ENCODE data around the gene ARAP3. TPM values are rescaled to one million over a fixed set of nuclear protein-coding genes. Genes with fewer than 3 reads are reported as not detected.

ARAP3 gene
- total and polyA plus RNA-seq, 12 donors, result 10.8 to 27.3 (median 13.6) TPM

DNA sequence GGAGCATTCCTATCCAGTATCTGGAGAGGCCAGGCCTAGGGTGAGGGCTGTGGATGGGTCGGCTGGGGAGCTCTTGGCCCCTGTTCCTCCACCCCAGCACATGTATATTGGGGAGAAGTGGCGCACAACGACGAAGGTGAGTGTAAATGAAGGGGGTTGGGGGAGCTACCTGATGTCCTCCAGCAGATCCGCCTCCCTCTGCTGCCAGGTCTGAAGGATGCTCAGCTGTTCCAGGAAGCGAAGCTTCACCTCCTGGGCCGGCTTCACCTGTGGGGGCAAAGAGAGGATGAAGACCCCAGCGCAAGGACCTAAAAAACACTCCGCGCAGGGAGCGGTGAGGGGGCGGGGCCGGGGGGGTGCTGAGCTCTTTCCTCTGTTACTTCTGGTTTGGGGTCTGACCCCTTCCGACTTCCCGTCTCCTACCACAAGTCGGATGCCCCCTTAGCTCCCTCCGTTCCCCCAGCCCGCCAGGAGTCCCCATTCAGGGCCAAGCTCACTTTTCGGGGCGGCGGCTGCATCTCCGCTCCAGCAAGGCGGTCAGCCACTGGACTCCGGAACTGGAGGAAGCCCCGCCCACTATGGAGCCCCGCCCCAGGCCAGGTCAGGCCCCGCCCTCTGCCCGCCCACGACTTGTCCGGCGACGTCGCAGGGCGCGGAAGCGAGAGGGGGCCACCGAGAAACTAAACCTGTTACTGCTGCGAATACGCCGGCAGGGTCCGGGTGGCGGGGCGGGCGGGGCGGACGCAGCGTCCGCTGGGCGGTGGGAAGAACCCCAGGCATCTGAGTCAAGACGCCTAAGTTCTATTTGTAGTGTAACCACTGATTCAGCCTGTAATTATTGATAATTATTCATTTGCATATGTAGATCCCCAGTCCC, 30.9 kb downstream of the ARAP3 start, which contains the start of gene FCHSD1:
FCHSD1 (minus strand) TSS at position 568 of the 877 bp plus-strand sequence; CDS start at position 518, 50 bp downstream.
- Histone ChIP-seq H3K27me3 (no peaks in the 10 kb centered on the region), H3K27ac (peak within 1 kb of the TSS in 7 of 10 donors; percentile 26 to 87 (median 44)), H3K4me1 (peaks cover 0 to 17% (median 3%) of the 10 kb centered on the region in 9 donors), H3K9me3 (no peaks in the 10 kb centered on the region), H3K36me3 (peaks cover 0 to 47% (median 0%) of the 10 kb centered on the region in 9 donors), H3K4me3 (peak within 1 kb of the TSS; percentile 35 to 70 (median 58))
- 6 to 8% methylated on average over 49 to 50 of the region's 50 CpGs for WGBS, 2 donors
- peak; percentile 88 to 97 (median 95) for ATAC-seq
- TF ChIP-seq, protein P1, sequence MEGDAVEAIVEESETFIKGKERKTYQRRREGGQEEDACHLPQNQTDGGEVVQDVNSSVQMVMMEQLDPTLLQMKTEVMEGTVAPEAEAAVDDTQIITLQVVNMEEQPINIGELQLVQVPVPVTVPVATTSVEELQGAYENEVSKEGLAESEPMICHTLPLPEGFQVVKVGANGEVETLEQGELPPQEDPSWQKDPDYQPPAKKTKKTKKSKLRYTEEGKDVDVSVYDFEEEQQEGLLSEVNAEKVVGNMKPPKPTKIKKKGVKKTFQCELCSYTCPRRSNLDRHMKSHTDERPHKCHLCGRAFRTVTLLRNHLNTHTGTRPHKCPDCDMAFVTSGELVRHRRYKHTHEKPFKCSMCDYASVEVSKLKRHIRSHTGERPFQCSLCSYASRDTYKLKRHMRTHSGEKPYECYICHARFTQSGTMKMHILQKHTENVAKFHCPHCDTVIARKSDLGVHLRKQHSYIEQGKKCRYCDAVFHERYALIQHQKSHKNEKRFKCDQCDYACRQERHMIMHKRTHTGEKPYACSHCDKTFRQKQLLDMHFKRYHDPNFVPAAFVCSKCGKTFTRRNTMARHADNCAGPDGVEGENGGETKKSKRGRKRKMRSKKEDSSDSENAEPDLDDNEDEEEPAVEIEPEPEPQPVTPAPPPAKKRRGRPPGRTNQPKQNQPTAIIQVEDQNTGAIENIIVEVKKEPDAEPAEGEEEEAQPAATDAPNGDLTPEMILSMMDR (IDR thresholded peaks at IDR 0.05), result peak in 4 of 9 donors; percentile 9 to 51 (median 34)
- intact Hi-C loops (cut with DNase I), result no loop called here
- DNase-seq, result peak; percentile 88 to 92

DNA sequence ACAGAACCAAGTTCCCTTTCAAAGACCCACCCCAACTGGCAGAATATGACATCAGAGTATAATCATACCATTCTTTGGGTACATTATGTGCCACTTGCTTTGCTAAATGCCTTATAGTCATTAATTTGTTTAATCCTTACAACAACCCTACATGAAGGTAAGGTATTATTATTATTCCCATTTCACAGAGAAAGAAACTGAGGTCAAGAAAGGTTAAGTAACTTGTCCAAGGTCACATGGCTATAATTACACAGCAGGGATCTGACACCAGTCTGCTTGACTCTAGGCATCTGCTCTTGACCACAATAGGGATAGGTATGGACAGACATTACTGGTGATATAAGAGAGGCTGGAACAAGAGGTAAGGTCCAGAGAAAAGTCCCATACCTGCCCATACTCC, 32.1 kb downstream of the ARAP3 start:
- Histone ChIP-seq H3K36me3 (peaks cover 0 to 51% (median 5%) of the 10 kb centered on the region in 9 donors), H3K4me1 (peaks cover 0 to 17% (median 3%) of the 10 kb centered on the region in 9 donors), H3K9me3 (no peaks in the 10 kb centered on the region), H3K27ac (no peak overlapping the region), H3K4me3 (no peak overlapping the region), H3K27me3 (no peaks in the 10 kb centered on the region)
- TF ChIP-seq, protein P1 (IDR thresholded peaks at IDR 0.05), result no peak
- intact Hi-C loops (cut with DNase I), result no loop called here
- DNase-seq (no peak), ATAC-seq (no peak)

DNA sequence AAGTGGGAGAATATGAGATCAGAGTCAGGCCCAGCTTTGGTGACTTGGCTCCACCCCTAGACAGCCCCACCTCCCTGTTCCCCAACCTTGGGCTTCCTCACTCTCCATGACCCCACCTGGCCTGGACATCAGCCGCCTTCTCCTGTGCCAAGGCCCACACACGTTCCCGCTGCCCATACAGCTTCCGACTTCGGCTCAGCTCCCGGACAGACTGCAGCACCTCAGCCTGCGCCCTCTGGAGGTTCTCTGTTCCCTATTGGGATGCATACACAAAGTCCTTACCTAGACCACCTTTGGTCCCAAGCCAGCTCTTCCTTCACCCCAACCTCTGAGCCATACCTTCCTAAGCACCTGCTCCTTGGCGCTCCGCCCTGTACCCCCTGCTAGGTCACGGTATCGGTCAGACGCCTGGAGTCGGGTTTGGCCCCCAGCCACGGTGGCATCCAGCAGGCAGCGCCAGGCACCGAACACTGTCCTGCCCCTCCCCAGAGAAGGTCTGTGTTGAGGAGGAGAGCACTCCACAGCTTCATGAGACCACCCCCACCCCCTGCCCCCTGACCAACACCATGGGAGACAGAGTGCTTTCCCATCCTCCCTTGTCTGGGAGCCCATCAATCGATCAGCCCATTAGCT, 32.9 kb downstream of the ARAP3 start:
- no peaks in the 10 kb centered on the region for H3K27me3 ChIP-seq
- H3K36me3 ChIP-seq, result peaks cover 0 to 53% (median 5%) of the 10 kb centered on the region in 9 donors
- no peak overlapping the region for H3K4me3 ChIP-seq
- H3K9me3 ChIP-seq, result no peaks in the 10 kb centered on the region
- peaks cover 0 to 17% (median 3%) of the 10 kb centered on the region in 9 donors for H3K4me1 ChIP-seq
- TF ChIP-seq, protein P1 (IDR thresholded peaks at IDR 0.05), result no peak
- DNase-seq (no peak), ATAC-seq (no peak)
- H3K27ac ChIP-seq, result no peak overlapping the region
- intact Hi-C loops (cut with DNase I), result no loop called here
- 95% methylated on average over 17 of the region's 17 CpGs for WGBS, 2 donors

DNA sequence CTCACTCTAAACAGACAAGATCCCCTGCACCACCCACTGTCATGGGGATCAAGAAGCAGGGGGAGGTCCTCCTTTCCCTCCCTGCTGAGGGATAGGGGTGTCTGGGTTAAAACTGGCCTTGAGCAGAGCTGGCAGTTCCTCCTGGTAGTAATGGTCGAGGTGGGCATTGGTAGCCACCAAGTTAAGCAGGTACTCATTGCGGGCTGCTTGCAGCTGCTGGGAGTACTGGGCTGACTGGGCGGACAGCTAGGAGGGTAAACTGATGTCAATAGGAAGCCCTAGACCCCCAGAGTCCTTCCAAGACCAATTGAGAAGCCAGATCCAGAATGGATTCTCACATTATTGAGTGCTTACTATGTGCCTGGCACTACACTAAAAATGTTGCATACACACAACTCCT, 34.2 kb downstream of the ARAP3 start:
- peaks cover 0 to 52% (median 5%) of the 10 kb centered on the region in 9 donors for H3K36me3 ChIP-seq
- intact Hi-C loops (cut with DNase I), result no loop called here
- no peak for DNase-seq

More for the DNA sequence above, 34.2 kb downstream of the ARAP3 start:
- Histone ChIP-seq H3K4me1 (peaks cover 0 to 17% (median 3%) of the 10 kb centered on the region in 9 donors), H3K27ac (no peak overlapping the region), H3K9me3 (no peaks in the 10 kb centered on the region), H3K4me3 (no peak overlapping the region), H3K27me3 (no peaks in the 10 kb centered on the region)
- ATAC-seq, result no peak
- TF ChIP-seq, protein P1 (IDR thresholded peaks at IDR 0.05), result no peak
- 90 to 94% methylated on average over 3 of the region's 3 CpGs for WGBS, 2 donors
